Renal pelvis (tissue), 4 donors: ENCODE measurements around the gene PDZD7. TPM values are rescaled to one million over a fixed set of nuclear protein-coding genes. Genes with fewer than 3 reads are reported as not detected.
A peak's percentile ranks its signal among the peaks of the same experiment; 100 is the strongest.

ENCODE experiments used
- DNase-seq: peaks from one replicate; pipeline ENCODE4 v3.0.0-alpha.2; 2013
- polyA plus RNA-seq, 3 donors: library from polyadenylated mRNA; unstranded; fragments of 120-200 nt; gene quantifications; one replicate each; pipeline ENCODE4 v1.2.1, GENCODE V29; 2013; ENCODE audit not compliant: insufficient read length in 3 of 3

PDZD7 gene
- polyA plus RNA-seq, 3 donors = 2.8 to 5.6 (median 3.2) TPM

DNA sequence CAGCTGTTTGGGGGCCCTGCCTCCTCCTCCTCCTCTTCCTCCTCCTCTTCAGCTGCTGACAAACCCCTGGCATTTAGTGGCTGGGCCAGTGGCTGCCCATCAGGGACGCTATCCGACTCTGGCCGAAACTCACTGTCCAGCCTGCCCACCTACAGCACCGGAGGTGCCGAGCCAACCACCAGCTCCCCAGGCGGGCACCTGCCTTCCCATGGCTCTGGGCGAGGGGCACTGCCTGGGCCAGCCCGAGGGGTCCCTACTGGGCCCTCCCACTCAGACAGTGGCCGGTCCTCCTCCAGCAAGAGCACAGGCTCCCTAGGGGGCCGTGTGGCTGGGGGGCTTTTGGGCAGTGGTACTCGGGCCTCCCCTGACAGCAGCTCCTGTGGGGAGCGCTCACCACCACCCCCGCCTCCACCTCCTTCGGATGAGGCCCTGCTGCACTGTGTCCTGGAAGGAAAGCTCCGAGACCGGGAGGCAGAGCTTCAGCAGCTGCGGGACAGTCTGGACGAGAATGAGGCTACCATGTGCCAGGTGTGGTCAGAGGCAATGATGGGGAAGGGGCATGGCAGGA is 27.2 kb downstream of the PDZD7 start:
- DNase-seq = no peak

DNA sequence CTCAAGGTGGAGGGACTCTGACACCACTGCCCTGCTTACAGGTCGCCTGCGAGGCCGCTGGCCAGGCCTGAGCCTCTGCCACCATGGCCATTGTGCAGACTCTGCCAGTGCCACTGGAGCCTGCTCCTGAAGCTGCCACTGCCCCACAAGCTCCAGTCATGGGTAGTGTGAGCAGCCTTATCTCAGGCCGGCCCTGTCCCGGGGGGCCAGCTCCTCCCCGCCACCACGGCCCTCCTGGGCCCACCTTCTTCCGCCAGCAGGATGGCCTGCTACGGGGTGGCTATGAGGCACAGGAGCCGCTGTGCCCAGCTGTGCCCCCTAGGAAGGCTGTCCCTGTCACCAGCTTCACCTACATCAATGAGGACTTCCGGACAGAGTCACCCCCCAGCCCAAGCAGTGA is 28.5 kb downstream of the PDZD7 start:
- DNase-seq = no peak

DNA sequence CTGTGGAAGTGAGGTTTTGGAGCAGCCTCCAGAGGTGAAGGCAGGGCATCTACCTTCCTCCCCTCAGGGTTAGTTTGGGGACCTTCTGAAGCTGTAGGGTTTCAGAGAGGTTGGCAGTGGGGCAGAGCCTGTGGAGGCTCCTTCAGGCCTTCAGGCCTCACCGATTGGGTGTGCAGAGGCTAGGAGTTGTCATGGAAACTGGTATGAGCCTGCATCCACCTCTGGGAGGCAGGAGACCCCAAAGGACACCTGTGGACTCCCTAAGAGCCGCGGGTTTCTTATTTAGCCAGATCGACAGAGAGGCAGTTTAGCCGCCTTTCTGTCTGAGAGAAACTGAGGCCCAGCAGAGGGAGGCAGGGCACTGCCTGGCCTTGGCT is 29.3 kb downstream of the PDZD7 start:
- DNase-seq = no peak

DNA sequence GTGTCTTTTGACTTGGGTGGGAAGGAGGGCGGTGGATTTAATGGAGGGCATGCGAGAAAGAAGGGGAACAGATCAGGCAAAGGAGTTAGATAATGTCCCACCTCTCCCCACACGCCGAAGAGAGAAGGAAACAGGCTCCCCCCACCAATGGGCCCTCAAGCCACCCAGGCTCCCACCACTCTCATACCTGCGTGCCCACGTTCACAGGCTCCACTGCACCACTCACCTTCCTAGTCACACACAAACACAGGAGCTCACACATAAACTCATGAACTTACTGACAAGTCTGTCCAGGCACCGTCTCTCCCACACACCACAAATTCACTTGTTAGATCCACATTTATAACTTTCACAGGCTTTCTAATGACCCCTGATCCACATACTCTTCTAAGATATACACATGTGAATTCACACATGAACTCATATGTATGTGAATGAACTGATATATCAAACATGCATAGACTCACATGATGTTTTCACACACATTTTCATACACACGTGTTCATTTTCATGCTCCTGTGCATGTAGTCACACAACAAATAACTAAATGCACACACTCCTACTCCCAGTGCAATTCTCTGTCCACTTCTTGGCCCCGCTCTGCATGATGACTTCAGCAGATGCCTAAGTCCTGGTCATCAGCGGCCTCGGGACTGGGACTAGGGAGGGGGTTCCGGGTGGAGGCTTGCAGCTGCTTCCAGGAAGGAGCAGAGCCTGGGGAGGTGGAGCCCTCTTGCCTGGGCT is 29.8 kb downstream of the PDZD7 start:
- peak; percentile 82 for DNase-seq

DNA sequence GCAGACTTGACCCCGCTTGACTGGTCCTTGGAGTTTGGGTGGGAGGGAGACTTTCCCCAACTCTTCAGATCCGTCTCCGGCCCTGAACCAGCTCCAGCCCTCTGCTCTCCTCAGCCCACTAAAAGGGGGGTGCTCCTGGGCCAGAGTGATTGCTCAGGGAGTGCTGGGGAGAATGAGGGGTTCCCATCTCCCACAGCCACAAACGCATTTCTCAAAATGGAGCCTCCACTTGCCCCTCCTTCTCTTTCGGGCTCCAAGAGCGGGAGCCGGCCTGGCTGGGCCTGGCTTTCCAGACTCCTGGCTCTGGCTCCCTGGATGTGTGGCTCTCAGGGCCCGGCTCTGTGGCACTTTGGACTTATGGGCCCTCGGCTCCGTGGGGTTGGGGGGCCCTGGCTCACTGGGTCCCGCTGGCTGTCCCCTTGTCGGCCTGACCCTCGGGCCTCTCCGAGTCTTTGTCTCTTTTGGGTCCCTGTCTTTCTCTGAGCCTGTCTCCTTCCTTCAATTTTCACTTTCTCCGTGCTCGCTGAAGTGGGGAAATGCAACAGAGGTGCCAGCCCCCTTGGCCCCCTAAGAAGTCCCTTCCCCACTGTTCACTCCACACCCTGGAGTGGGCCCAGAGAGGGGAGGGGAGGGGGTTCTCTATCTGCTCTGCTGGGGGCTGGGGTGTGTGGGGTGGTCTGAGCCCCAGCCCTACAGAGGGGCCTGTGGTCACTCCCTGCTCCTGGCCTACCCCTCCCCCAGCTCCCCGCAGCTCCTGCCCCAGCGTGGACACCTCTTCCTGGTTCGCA is 30.6 kb downstream of the PDZD7 start:
- DNase-seq = no peak

DNA sequence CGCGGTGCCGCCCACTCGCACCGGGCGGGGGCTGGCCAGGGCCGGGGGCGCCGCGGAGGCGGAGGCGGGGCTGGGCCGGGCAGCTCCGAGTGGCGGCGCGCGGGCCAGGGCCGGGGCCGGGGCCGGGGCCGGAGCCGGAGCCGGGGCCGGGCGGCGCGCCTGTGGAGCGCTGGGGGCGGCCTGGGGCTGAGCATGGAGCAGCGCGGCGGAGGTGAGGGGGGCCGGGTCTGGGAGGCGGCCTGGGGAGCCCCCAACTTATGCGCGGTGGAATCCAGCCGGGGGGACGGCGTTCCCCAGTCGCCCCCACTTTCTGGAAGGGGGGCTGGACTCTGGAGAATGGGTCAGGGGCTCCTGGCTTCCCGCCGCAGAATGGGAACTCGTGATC is 31.2 kb downstream of the PDZD7 start, which contains the start of gene LZTS2:
Gene LZTS2 (plus strand): TSS at position 67 of the 385 bp plus-strand sequence. CDS start 2,731 bp downstream, outside the sequence.
- DNase-seq = no peak

DNA sequence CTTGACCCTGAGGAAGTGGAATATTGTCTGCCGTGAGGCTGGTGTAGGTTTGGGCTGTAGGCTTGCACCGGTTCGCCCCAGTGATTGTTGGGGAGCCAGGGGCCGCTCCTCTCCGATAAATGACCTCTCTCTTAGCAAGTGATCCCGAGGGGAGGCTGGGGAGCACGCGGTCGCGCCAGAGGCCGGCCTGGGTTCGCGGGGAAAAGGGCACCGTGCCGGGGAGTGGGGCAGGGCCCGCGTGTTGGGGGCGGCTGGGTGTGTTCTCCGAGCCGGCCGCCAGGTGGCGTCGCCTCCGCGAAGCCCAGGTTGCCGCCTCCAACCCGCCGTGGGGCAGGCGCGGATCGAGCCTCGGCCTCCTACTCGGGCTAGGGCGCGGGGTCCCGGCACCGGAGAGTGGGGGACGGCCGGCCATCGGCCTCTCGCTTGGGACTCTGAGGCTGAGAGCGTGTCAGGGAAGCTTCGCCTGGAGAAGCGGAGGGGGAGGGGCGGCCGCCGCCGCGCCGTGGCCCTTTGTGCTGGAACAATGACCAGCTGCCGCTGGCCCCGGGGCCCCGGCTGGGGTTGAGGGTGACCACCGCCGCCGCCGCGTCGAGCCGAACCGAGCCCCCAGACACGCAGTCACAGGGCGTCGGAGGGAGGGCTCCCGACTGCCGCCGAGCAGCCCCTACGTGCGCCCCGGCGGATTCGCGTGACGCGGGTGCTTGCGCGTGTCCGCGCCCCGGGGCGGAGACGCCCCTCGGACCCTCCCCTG is 31.8 kb downstream of the PDZD7 start:
- no peak for DNase-seq

DNA sequence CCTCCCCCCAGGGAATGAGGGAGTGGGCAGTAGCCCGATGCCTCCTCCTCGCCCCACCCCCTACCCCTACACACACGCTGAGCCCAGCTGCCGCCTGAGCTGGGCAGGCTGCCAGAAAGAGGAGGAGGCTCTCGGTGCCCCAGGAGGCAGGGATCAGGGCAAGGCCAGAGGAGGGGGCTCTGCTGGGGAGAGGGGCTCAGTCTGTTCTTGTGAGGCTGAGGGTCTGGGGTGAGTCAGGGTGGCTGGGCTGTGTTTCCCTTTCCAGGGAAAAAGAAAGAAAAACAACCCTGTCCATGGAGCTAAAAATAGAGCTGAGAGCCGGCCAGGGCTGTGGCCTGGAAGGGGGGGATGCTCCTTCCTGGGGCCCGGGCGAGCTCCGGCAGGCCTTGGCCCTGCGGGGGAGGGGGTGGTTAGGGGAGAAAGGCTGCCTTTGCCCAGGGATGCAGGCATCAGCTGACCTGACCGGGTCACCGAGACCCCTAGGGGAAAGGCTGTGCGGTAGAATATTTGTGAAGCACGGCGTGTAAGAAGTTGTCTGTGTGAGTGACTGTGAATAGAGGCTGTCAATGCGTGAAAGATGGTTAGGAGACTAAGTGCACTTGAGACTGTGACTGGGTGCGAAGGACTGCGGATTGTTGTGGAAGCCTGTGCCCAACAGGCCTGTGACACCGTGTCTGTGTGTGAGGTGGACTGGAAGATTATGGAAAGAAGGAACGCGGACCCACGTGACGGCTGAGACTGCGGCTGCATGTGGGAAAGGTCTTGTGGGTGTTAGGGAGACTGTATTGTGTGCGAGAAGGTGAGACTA is 32.5 kb downstream of the PDZD7 start:
- DNase-seq = peak; percentile 90

DNA sequence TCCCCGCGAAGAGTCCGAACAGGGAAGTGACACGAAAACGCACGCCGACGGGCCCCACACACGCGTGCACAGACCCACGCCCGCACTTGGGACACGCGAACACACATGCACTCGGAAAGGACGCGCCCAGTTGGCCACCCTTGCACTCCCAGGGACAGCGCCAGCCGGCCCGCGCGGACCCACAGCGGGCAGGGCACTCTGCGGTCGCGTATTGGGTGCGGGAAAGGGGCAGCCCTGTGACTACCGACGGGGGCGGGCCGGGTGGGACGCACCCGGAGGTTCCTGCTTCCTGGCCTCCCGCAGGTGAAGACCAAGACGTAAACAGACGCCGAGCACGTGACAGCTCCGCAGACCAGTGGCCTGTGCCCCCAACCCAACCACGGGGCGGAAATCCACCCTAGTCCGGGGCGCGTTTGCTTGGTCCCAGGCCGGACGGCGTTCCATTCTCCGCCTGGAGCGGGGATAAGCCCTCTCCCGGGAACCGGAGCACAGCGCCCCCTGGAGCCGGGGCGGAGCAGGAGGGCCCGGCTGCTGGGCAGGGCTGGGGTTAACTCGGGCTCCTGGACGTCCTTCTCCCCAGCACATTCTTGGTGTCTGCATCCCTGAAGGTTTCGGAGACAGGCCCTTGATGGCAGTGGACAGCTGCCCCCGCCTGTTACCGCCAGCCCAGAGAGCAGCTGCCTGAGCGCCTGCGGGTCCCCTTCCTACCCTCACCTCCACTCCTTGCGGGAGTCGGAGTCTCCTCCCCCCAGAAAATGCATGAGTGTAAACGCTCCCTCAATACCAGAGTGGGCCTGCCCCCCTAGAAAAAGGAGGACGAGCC is 33.4 kb downstream of the PDZD7 start:
- DNase-seq = no peak

DNA sequence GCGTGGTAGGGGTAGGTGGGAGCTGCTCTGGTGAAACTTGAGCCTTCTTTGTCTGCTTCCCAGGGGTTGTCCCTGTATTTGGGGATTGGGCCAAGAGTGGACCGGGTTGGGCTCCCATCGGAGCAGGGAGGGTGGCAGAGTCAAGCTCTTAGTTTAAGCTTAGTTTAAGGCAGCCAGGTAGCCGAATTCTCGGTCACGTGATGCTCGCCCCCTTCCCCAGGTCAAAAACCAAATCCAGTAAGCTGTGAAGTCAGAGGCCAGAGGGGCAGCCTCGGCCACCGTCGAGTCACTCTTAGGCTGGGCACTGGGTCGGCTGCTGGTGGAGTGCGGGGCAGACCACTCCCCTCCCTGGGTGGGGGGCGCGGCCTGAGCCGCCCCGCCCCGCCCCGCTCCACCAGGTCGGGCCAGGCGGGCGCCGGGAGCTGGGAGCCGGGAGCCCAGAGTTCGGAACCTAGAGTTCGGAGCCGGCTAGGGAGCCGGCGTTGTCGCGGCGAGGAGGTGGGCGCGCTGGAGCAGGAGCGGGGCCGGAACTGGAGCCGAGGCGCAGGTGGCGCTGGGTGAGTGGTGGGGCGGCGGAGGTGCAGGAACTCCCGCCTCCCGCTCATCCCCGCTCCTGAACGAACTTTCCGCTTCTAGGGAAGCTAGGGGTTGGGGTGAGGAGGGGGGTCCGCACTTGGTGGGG is 34.1 kb downstream of the PDZD7 start:
- no peak for DNase-seq

DNA sequence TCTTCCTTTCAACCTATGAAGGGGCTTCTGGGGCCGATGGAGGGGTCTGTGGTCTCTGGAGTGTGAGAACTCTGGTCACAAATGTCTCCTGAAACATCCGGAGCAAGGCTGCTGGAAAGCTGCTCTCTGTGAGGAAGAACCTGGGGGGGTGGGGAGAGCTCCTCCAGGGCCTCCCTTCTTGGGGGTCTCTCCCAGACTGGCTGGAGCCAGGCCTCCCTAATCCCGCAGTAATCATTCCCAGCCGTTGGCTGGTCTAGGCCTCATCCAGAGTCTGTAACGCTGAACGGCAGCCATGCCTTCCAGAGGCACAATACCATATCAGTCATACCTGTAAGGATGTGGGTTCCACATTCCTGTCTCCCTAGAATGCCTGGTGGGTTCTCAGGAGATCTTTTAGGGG is 35.7 kb downstream of the PDZD7 start:
- DNase-seq = no peak

DNA sequence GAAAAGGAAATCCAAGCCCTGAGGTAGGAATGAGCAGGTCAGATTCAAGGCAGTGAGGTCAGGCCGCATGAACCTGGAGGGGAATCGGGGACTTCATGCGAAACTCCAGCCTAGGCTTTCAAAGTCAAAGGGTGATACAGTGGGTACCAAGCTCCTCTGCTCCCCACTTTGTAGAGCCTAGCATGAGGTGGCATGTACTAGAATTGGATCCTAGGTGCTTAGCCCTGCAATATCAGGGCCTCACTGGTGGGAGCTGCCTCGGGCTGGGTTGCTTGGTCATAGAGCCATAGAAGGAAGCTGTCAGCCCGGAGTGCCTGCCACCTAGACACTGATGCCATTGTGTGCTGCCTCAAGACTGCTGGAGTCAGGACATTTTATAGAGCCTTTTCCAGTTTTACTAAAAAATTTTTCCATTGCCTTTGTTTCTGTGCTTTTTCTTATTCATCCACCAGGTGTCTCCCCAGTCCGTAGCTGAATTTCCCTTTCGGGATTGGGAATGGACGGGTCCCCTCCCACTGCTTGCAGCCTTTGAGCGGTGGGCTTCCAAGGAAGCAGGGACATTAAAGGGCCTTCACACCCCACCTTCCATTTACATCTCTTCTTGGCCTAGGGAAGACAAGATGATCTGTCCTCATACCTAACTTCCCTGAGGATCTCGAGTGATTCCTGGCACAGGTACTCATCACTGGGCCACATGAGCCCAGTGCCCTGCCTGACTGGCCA is 36.8 kb downstream of the PDZD7 start:
- DNase-seq = no peak

DNA sequence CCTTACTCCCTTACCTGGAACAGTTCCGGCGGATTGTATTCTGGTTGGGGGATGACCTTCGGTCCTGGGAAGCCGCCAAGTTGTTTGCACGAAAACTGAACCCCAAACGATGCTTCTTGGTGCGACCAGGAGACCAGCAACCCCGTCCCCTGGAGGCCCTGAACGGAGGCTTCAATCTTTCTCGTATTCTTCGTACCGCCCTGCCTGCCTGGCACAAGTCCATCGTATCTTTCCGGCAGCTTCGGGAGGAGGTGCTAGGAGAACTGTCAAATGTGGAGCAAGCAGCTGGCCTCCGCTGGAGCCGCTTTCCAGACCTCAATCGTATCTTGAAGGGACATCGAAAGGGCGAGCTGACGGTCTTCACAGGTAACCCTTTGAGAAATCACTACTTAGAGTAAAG is 41.8 kb downstream of the PDZD7 start:
- no peak for DNase-seq

DNA sequence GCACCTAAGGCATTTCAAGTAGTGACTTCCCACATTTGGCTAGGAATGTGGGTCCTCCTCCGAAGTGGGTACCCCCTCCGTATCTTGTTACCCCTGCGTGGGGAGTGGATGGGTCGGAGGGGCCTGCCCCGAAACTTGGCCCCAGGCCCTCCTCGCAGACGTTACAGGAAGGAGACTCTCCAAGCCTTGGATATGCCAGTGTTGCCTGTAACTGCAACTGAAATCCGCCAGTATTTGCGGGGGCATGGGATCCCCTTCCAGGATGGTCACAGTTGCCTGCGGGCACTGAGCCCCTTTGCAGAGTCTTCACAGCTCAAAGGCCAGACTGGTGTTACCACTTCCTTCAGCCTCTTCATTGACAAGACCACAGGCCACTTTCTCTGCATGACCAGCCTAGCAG is 42.8 kb downstream of the PDZD7 start:
- DNase-seq = no peak

DNA sequence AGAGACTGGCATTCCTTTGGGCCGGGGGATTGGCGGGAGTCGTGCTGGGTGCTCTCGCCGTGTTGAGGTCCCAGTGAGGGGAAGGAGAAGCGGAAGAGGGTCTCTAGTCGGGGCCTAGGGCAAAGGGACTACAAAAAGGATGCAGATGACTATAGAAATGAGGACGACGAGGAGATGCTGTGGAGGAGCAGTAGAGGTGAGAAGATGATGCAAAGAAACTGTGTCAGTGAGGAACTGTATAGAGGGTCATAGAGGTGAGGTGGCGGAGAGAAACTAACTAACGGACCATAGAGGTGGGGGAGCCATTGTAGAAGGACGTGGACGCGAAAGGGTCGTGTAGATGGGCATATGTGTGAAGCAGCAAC is 43.3 kb downstream of the PDZD7 start:
- no peak for DNase-seq

DNA sequence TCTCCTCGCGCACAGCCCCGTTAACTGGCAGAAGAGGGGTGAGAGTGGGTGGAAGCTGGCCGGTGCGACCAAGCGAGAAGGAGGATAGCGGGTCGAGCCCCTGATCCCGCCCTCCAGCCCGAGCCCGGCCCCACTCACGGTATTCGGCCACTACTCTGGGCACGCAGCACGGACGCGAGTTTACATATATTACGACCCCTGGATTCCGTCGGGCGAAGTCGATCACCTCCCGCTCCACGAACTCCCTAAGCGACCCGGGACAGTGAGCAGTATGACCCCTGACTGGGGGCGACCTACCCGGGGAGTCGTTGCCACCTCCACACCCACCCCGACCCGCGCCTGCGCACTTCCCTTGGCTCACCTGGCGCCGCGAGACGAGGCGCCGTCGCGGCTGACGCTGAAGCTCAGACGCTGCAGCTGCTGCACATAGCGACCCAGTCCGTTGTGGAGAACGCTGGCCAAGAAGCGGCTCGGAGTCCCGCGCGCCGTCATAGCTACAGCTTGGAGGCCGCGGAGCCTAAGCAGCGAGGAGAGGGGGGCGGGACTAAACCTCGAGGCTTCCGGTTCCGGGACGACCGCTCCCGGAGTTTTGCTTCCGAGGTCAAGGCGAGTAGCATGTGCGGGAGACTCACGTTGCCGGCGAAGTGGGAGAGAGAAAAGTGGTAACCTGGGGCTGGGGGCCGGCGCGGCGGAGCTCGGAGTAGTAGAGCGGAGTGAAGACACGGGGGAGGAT is 43.8 kb downstream of the PDZD7 start, which contains the start of the genes MRPL43 and TWNK:
Gene MRPL43 (minus strand): TSS at position 546 of the 733 bp plus-strand sequence. CDS start 54 bp downstream, at position 492.
Gene TWNK (plus strand): TSS at position 592 of the 733 bp plus-strand sequence. CDS start 668 bp downstream, outside the sequence.
- peak; percentile 82 for DNase-seq

DNA sequence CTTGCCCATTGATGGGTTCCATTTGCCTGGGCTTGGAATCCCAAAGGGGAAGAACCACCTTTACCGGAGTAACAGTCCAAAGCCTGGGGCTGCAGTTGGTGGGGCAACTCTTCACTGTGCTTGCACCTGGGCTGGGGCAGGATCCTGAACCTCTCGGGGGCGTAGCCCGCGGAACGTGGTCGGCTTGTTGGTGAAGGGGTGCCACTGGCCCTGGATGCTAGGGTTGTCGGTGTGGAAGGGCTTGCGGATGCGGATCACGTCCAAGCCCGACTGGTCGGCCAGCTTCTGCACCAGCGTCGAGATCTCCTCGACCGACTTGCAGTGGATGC is 44.3 kb downstream of the PDZD7 start:
- DNase-seq = no peak

DNA sequence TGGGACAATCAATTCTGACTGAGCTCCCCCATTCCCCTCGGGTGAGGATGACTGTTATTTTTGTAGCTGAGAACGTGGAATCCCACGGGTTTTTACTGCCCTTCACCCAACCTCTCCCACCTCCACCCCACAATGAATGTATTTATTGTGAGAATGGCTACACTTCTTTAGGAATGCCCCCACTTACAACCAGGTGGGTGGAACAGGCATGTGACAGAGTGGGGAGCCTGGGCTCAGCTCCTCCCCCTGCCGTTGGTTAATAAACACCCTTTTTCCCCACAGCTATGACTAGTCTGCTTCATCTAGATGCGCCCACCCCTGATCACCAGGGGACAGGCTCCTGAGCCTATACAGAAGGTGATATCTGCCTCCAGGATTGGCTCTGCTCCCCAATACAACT is 45.6 kb downstream of the PDZD7 start:
- DNase-seq = no peak
